SH-SY5Y (cell line): ENCODE results near the gene STING1.

Experiments used
- GATA2 ChIP-seq: IDR thresholded peaks from 2 replicates; pipeline ENCODE4 v1.6.1; 2011; ENCODE audit warnings: mild to moderate bottlenecking, low read depth, low read length
- GATA3 ChIP-seq: IDR thresholded peaks from 2 replicates; pipeline ENCODE4 v1.6.1; 2011; ENCODE audit warnings: low read depth, mild to moderate bottlenecking, low read length, moderate library complexity

DNA sequence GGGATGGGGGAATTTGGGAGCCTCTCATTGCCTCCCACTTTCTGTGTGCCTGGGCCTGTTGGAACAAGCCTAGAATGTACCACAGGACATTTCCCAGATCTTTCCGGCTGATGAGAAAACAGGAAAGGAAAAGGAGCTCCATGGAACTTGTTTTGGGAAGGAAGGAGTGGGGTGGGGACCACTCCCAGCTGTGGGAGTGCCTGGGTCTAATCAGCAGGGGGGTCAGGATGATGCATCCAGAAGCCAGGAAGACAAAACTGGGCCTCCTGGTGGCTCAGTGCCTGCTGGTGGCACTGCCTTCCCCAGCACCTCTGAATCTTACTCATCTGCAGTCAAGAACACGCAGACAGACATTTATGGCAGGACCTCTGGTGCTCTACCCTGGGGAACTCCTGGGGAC is 9.0 kb downstream of the STING1 start:
- TF ChIP-seq GATA2 (no peak), GATA3 (no peak)
